Measurements from ENCODE around the gene SEPTIN12. TPM values are rescaled to one million over a fixed set of nuclear protein-coding genes. Genes with fewer than 3 reads are reported as not detected.

Gene SEPTIN12
- total RNA-seq, 1 experiment from 2014 or later = not detected

GRCh38 chr16:4762205-4762604 lies 25.9 kb downstream of the SEPTIN12 start:
- no TSS peak for BruUV-seq (replicated peaks)
- no peaks in the 10 kb centered on the region for H3F3A ChIP-seq (ENCODE audit: insufficient read depth, low read depth)
- CTCF ChIA-PET = no interaction called here
- H3K4me2 ChIP-seq = no peak overlapping the region
- no peaks in the 10 kb centered on the region for H3K9me3 ChIP-seq (ENCODE audit: insufficient read depth, low read depth)
- no peak for DNase-seq
- TF ChIP-seq CTCF (conservative IDR thresholded peaks at IDR 0.05) = no peak
- no peak for TF ChIP-seq EZH2 (IDR thresholded peaks at IDR 0.05; ENCODE audit: low read depth)
- 0 out of 2 replicates have a peak, but pooled peaks cover 3% of the 10 kb centered on the region for H3K36me3 ChIP-seq (ENCODE audit: low read depth)
- POLR2A ChIA-PET (ENCODE audit: unreplicated experiment) = no interaction called here
- peaks cover 17% of the 10 kb centered on the region for H3K79me2 ChIP-seq (ENCODE audit: low read depth)
- peaks cover 7% of the 10 kb centered on the region; the same call in 1 of the 2 replicates for H3K4me1 ChIP-seq (replicated peaks; ENCODE audit: insufficient read depth)
- no peak overlapping the region for H2AFZ ChIP-seq
- no peak overlapping the region for H3K4me3 ChIP-seq
- no peak overlapping the region for H3K27ac ChIP-seq
- H4K20me1 ChIP-seq (ENCODE audit: insufficient read depth) = no peaks in the 10 kb centered on the region
- no peaks in the 10 kb centered on the region for H3K27me3 ChIP-seq (ENCODE audit: insufficient read depth, low read depth)
- intact Hi-C loops (cut with micrococcal nuclease; ENCODE audit: unreplicated experiment) = no loop called here
- H3K9me2 ChIP-seq (ENCODE audit: insufficient read depth) = no peaks in the 10 kb centered on the region

- no peak for DNase-seq
- no peak for TF ChIP-seq EZH2 (IDR thresholded peaks at IDR 0.05; ENCODE audit: low read depth)
- no peak for TF ChIP-seq CTCF (conservative IDR thresholded peaks at IDR 0.05)
- Histone ChIP-seq H3K79me2 (ENCODE audit: low read depth) (peaks cover 4% of the 10 kb centered on the region; the same call in 1 of the 2 replicates), H3K27ac (no peak overlapping the region), H3K36me3 (ENCODE audit: low read depth) (peaks cover 9% of the 10 kb centered on the region), H4K20me1 (ENCODE audit: insufficient read depth) (no peaks in the 10 kb centered on the region), H3F3A (ENCODE audit: insufficient read depth, low read depth) (no peaks in the 10 kb centered on the region), H3K27me3 (ENCODE audit: insufficient read depth, low read depth) (no peaks in the 10 kb centered on the region), H3K4me2 (no peak overlapping the region), H3K4me1 (replicated peaks; ENCODE audit: insufficient read depth) (no peaks in the 10 kb centered on the region), H3K4me3 (no peak overlapping the region), H2AFZ (no peak overlapping the region), H3K9me3 (ENCODE audit: insufficient read depth, low read depth) (peaks cover 5% of the 10 kb centered on the region), H3K9me2 (ENCODE audit: insufficient read depth) (no peaks in the 10 kb centered on the region)
- BruUV-seq (replicated peaks) = no TSS peak
- intact Hi-C loops (cut with micrococcal nuclease; ENCODE audit: unreplicated experiment) = no loop called here
- ChIA-PET CTCF (interaction anchor here (0.6 to 0.7 kb wide), 2 partner anchors 19 to 62 kb away, joined by 3 to 5 read pairs; no protein-coding TSS in a partner anchor), POLR2A (ENCODE audit: unreplicated experiment) (interaction anchor here (0.7 kb wide), 1 partner anchor 1585 kb away, joined by 3 read pairs; no protein-coding TSS in a partner anchor)
Measured at GRCh38 chr16:4760221-4760910, 27.8 kb downstream of the SEPTIN12 start.

- CTCF ChIA-PET = no interaction called here
Measured at GRCh38 chr16:4755687-4756086, 32.5 kb downstream of the SEPTIN12 start.

More at GRCh38 chr16:4755687-4756086, 32.5 kb downstream of the SEPTIN12 start:
- Histone ChIP-seq H3K79me2 (ENCODE audit: low read depth) (no peaks in the 10 kb centered on the region), H3K27ac (no peak overlapping the region), H3K36me3 (ENCODE audit: low read depth) (peaks cover 16% of the 10 kb centered on the region), H4K20me1 (ENCODE audit: insufficient read depth) (no peaks in the 10 kb centered on the region), H2AFZ (no peak overlapping the region), H3K9me3 (ENCODE audit: insufficient read depth, low read depth) (peaks cover 5% of the 10 kb centered on the region), H3K9me2 (ENCODE audit: insufficient read depth) (no peaks in the 10 kb centered on the region), H3F3A (ENCODE audit: insufficient read depth, low read depth) (no peaks in the 10 kb centered on the region), H3K27me3 (ENCODE audit: insufficient read depth, low read depth) (no peaks in the 10 kb centered on the region), H3K4me1 (replicated peaks; ENCODE audit: insufficient read depth) (no peaks in the 10 kb centered on the region), H3K4me3 (no peak overlapping the region), H3K4me2 (no peak overlapping the region)
- POLR2A ChIA-PET (ENCODE audit: unreplicated experiment) = interaction anchor here (0.7 kb wide), 1 partner anchor 22 kb away, joined by 7 read pairs; the partner anchor contains the start of gene ANKS3
- TF ChIP-seq EZH2 (IDR thresholded peaks at IDR 0.05; ENCODE audit: low read depth) = no peak
- no peak for TF ChIP-seq CTCF (conservative IDR thresholded peaks at IDR 0.05)
- DNase-seq = no peak
- no TSS peak for BruUV-seq (replicated peaks)
- intact Hi-C loops (cut with micrococcal nuclease; ENCODE audit: unreplicated experiment) = no loop called here

All from PC-9 (cell line).